ENCODE measurements around the gene HSPA12B. TPM values are rescaled to one million over a fixed set of nuclear protein-coding genes. Genes with fewer than 3 reads are reported as not detected.

Gene HSPA12B
- total and polyA plus RNA-seq, 2 of the 4 experiments (the other 2 are of a cell fraction): not detected

DNA sequence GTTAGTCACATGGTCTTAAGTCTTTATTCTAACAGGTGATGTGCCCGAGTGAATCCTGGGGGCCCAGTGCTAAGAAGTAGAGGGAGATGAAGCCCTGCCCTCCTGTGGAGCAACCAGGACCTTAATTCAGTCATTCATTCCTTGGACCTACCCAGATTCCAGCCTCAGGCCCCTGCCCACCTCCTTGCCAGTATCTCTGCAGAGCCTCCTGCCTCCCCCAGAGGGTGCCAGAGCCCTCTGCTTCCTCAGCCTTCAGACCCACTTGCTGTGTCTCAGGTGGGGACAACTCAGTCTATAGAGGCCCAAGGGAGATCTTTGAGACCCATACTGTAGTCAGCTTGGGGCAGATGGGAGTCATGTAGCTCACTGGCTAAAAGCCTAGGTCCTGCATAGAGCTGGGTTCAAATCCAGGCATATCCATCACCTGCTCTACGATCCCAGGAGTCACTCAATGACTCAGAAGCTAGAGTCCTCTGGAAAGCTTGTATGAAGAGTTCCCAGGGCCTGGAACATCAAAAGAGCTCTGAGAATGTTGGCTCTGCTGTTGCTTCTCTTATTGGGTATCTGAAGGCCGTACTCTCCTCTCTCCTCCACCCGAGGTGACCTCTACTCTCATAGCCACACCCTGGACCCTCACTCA lies 16.2 kb upstream of the HSPA12B start:
- no peak overlapping the region for H3K27ac ChIP-seq (ENCODE audit: insufficient read depth, low read length)
- no CpG with 5 or more reads among the region's 4 CpGs for WGBS, 2 experiments (ENCODE audit: extremely low coverage in 2 of 2, insufficient read length in 1 of 2)
- in situ Hi-C loops (cut with MboI; ENCODE audit: low sequenced_read_pairs) (no loop called here), intact Hi-C loops (cut with micrococcal nuclease) (loop anchor here (1.0 to 2.0 kb wide), 3 partner anchors 52 to 139 kb away; partner anchors contain the start of gene SPEF1), dilution Hi-C loops (cut with HindIII; ENCODE audit: low sequenced_read_pairs, unreplicated experiment) (no loop called here)
- ChIA-PET POLR2A (ENCODE audit: unreplicated experiment) (no interaction called here), CTCF (interaction anchor here (1.0 kb wide), 1 partner anchor 38 kb away, joined by 3 read pairs; no protein-coding TSS in a partner anchor)
- no peak overlapping the region for H3K14ac ChIP-seq (replicated peaks; ENCODE audit: low read depth, low read length)
- H3K4me3 ChIP-seq (ENCODE audit: insufficient read depth, low read depth, low read length): no peak overlapping the region
- TF ChIP-seq SMC3 (IDR thresholded peaks at IDR 0.05; ENCODE audit: low read depth, low read length) (peak; percentile 40; the same call in 1 of the 2 replicates), MXI1 (IDR thresholded peaks at IDR 0.05; ENCODE audit: borderline replicate concordance, low read depth, low read length) (no peak), MAFK (IDR thresholded peaks at IDR 0.05; ENCODE audit: low read depth, low read length) (no peak), RAD21 (IDR thresholded peaks at IDR 0.05; ENCODE audit: low read length) (peak; percentile 65), CEBPB (IDR thresholded peaks at IDR 0.05; ENCODE audit: low read depth, low read length) (no peak)
- TF ChIP-seq, protein P1, sequence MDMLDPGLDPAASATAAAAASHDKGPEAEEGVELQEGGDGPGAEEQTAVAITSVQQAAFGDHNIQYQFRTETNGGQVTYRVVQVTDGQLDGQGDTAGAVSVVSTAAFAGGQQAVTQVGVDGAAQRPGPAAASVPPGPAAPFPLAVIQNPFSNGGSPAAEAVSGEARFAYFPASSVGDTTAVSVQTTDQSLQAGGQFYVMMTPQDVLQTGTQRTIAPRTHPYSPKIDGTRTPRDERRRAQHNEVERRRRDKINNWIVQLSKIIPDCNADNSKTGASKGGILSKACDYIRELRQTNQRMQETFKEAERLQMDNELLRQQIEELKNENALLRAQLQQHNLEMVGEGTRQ (IDR thresholded peaks at IDR 0.05; ENCODE audit: low read depth, low read length): no peak
- TF ChIP-seq, protein P2, sequence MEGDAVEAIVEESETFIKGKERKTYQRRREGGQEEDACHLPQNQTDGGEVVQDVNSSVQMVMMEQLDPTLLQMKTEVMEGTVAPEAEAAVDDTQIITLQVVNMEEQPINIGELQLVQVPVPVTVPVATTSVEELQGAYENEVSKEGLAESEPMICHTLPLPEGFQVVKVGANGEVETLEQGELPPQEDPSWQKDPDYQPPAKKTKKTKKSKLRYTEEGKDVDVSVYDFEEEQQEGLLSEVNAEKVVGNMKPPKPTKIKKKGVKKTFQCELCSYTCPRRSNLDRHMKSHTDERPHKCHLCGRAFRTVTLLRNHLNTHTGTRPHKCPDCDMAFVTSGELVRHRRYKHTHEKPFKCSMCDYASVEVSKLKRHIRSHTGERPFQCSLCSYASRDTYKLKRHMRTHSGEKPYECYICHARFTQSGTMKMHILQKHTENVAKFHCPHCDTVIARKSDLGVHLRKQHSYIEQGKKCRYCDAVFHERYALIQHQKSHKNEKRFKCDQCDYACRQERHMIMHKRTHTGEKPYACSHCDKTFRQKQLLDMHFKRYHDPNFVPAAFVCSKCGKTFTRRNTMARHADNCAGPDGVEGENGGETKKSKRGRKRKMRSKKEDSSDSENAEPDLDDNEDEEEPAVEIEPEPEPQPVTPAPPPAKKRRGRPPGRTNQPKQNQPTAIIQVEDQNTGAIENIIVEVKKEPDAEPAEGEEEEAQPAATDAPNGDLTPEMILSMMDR (conservative IDR thresholded peaks at IDR 0.05; ENCODE audit: low read depth, low read length): peak; percentile 63
- TF ChIP-seq, protein P3, sequence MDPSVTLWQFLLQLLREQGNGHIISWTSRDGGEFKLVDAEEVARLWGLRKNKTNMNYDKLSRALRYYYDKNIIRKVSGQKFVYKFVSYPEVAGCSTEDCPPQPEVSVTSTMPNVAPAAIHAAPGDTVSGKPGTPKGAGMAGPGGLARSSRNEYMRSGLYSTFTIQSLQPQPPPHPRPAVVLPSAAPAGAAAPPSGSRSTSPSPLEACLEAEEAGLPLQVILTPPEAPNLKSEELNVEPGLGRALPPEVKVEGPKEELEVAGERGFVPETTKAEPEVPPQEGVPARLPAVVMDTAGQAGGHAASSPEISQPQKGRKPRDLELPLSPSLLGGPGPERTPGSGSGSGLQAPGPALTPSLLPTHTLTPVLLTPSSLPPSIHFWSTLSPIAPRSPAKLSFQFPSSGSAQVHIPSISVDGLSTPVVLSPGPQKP (IDR thresholded peaks at IDR 0.05; ENCODE audit: borderline replicate concordance, low read depth, low read length): no peak
- H4K20me1 ChIP-seq (ENCODE audit: insufficient read depth, low read length): no peaks in the 10 kb centered on the region
- H2BK15ac ChIP-seq (ENCODE audit: low read depth, low read length): no peak overlapping the region
- DNase-seq (peak; percentile 37), ATAC-seq (ENCODE audit: low read depth) (peak; percentile 88)
- no peak overlapping the region for H3K18ac ChIP-seq (ENCODE audit: low read depth, low read length)
- no peaks in the 10 kb centered on the region for H3K9me3 ChIP-seq (ENCODE audit: control insufficient read depth, insufficient read depth, low read length)
- H4K5ac ChIP-seq (ENCODE audit: low read depth, low read length): no peak overlapping the region
- no TSS peak for BruUV-seq (replicated peaks)
- no peak overlapping the region for H3K23ac ChIP-seq (ENCODE audit: low read depth, low read length)
- H3K56ac ChIP-seq (ENCODE audit: extremely low read depth, insufficient read depth, low read length): no peak overlapping the region
- no peaks in the 10 kb centered on the region for H3K36me3 ChIP-seq (ENCODE audit: control insufficient read depth, insufficient read depth, low read length)
- H2AK9ac ChIP-seq (replicated peaks; ENCODE audit: low read depth, low read length, poor library complexity): no peak overlapping the region
- H2BK120ac ChIP-seq (ENCODE audit: low read depth, low read length): no peak overlapping the region
- no peak overlapping the region for H4K91ac ChIP-seq (ENCODE audit: insufficient read depth, low read depth, low read length)
- H4K8ac ChIP-seq (ENCODE audit: low read depth in 2 of 2, low read length in 2 of 2): no peak overlapping the region
- no peak overlapping the region for H3K4ac ChIP-seq (ENCODE audit: low read depth, low read length)
- H3K4me2 ChIP-seq (ENCODE audit: low read depth, low read length): no peak overlapping the region
- no peaks in the 10 kb centered on the region for H3K9me1 ChIP-seq (ENCODE audit: insufficient read depth, low read length)
- no peak overlapping the region for H2BK5ac ChIP-seq (ENCODE audit: low read depth, low read length, poor library complexity, severe bottlenecking)
- no peaks in the 10 kb centered on the region for H3K4me1 ChIP-seq (ENCODE audit: control insufficient read depth, insufficient read depth, low read length)
- H3K79me1 ChIP-seq (ENCODE audit: low read depth in 1 of 2, low read length in 2 of 2): no peaks in the 10 kb centered on the region
- no peak overlapping the region for H2AK5ac ChIP-seq (ENCODE audit: low read depth, low read length)
- no peak overlapping the region for H3K9ac ChIP-seq (ENCODE audit: low read depth, low read length)
- peaks cover 10% of the 10 kb centered on the region for H3K27me3 ChIP-seq (ENCODE audit: control insufficient read depth, insufficient read depth, low read length)
- no peak overlapping the region for H2BK20ac ChIP-seq (ENCODE audit: low read depth, low read length)
- H2AFZ ChIP-seq (replicated peaks; ENCODE audit: low read length, poor library complexity): peak overlapping the region; percentile 18

Data from IMR-90 (cell line).